K562 (cell line): ENCODE results near the gene IDUA. TPM values are rescaled to one million over a fixed set of nuclear protein-coding genes. Genes with fewer than 3 reads are reported as not detected.

Experiments
- ATAC-seq: fragments of 200-7000 bp; cut with Tn5 transposase; 3 replicates; pipeline ENCODE4 v1.9.1; 2020; ENCODE audit warnings: moderate library complexity
- BruUV-seq: library from RNA; stranded (reverse); fragments of 400-500 nt; replicated peaks from 2 replicates; lab custom pipeline; 2021; lab: Mats Ljungman, UMichigan
- CTCF ChIA-PET: fragments of 300-600 bp; formaldehyde crosslinking; extraction: SDS; loops from one replicate; lab custom pipeline; 2021; ENCODE audit warnings: low intra/inter-chr PET ratio; lab: Yijun Ruan, JAX
- POLR2A ChIA-PET: fragments of 300-600, 350-650 bp; sonication (Branson Sonifier 250); formaldehyde crosslinking; extraction: SDS; loops from one replicate; lab custom pipeline; 2021; ENCODE audit warnings: antibody characterized with exemption, inconsistent platforms; lab: Yijun Ruan, JAX
- DNase-seq, 4 experiments: peaks; one replicate each; pipeline versions ENCODE4 v3.0.0 to v3.0.0-alpha.2; 2011 to 2018; ENCODE audit warnings: low spot score in 3 of 4, mixed read lengths in 3 of 4; ENCODE audit errors: extremely low read depth in 1 of 4
- FAIRE-seq: peaks from 2 replicates; lab custom pipeline; 2011; peaks lifted over from hg19 to GRCh38; lab: Jason Lieb, UNC
- H2AFZ ChIP-seq: 2 replicates; pipeline ENCODE4 v1.6.0; 2011; ENCODE audit warnings: low read depth, low read length, control low read depth, inconsistent platforms
- H3K27ac ChIP-seq: fragments of 200-600 bp; 3 replicates; pipeline ENCODE4 v1.8.0; 2011; ENCODE audit warnings: low read depth, mild to moderate bottlenecking, control low read depth, inconsistent platforms, low read length, moderate library complexity, mixed read lengths; ENCODE audit errors: extremely low read depth
- H3K27me3 ChIP-seq, 2 experiments: fragments of 300-600 bp in 1 of 2; 2 replicates in 1 of 2; 3 replicates in 1 of 2; pipeline versions ENCODE4 v1.6.0 to v1.8.0; 2011; ENCODE audit warnings: inconsistent platforms in 2 of 2, low read length in 2 of 2, mild to moderate bottlenecking in 1 of 2, mixed read lengths in 1 of 2, moderate library complexity in 1 of 2; ENCODE audit not compliant: control insufficient read depth in 2 of 2, insufficient read depth in 2 of 2
- H3K36me3 ChIP-seq: fragments of 300-600 bp; 3 replicates; pipeline ENCODE4 v1.8.0; 2011; ENCODE audit warnings: mild to moderate bottlenecking, low read length, inconsistent platforms; ENCODE audit not compliant: control insufficient read depth, insufficient read depth
- H3K4me1 ChIP-seq, 2 experiments: fragments of 200-600 bp in 1 of 2; replicated peaks in 1 of 2; 2 replicates in 1 of 2; 3 replicates in 1 of 2; pipeline versions ENCODE4 v1.5.1 to v1.8.0; 2011; ENCODE audit warnings: inconsistent platforms in 2 of 2, low read length in 2 of 2, mild to moderate bottlenecking in 1 of 2, mixed read lengths in 1 of 2, moderate library complexity in 1 of 2; ENCODE audit not compliant: control insufficient read depth in 2 of 2, insufficient read depth in 2 of 2
- H3K4me2 ChIP-seq: 2 replicates; pipeline ENCODE4 v1.6.1; 2011; ENCODE audit warnings: low read length, control low read depth, inconsistent platforms, mixed read lengths; ENCODE audit not compliant: insufficient read depth
- H3K4me3 ChIP-seq: fragments of 200-600 bp; sonication (generic), shearing (Covaris generic); 2 replicates; pipeline ENCODE4 v1.5.1; 2016; ENCODE audit warnings: control low read depth, inconsistent platforms
- H3K79me2 ChIP-seq: fragments of 200-600 bp; 3 replicates; pipeline ENCODE4 v1.8.0; 2011; ENCODE audit warnings: low read length, inconsistent platforms; ENCODE audit not compliant: control insufficient read depth, insufficient read depth
- H3K9ac ChIP-seq, 2 experiments: 2 replicates each; pipeline versions ENCODE4 v1.6.0 to v1.6.1; 2011; ENCODE audit warnings: low read depth in 2 of 2, low read length in 2 of 2, control low read depth in 1 of 2, inconsistent platforms in 1 of 2, mild to moderate bottlenecking in 1 of 2, mixed read lengths in 1 of 2; ENCODE audit not compliant: insufficient read depth in 1 of 2
- H3K9me1 ChIP-seq: one replicate; pipeline ENCODE4 v1.6.0; 2011; ENCODE audit warnings: inconsistent platforms, mild to moderate bottlenecking, low read length, moderate library complexity; ENCODE audit not compliant: control insufficient read depth, insufficient read depth
- H3K9me3 ChIP-seq: replicated peaks from 2 replicates; pipeline ENCODE4 v1.5.1; 2011; ENCODE audit warnings: low read depth, low read length, inconsistent platforms; ENCODE audit not compliant: control insufficient read depth, insufficient read depth
- H4K20me1 ChIP-seq: replicated peaks from 2 replicates; pipeline ENCODE4 v1.6.1; 2011; ENCODE audit warnings: low read length, inconsistent platforms, mixed read lengths; ENCODE audit not compliant: control insufficient read depth, insufficient read depth
- MBD1 ChIP-seq: fragments of 250-450 bp; sonication (Bioruptor Pico); IDR thresholded peaks from 2 replicates; pipeline ENCODE4 v1.8.0; 2022; ENCODE audit warnings: inconsistent platforms
- MCM5 ChIP-seq: fragments of 450-650 bp; IDR thresholded peaks from 2 replicates; pipeline ENCODE4 v1.6.1; 2016; ENCODE audit warnings: low read depth
- MIER1 ChIP-seq: fragments of 450-650 bp; IDR thresholded peaks from 2 replicates; pipeline ENCODE4 v1.6.1; 2016; ENCODE audit warnings: antibody characterized with exemption, mild to moderate bottlenecking, low read depth
- NEUROD1 ChIP-seq: fragments of 150-350 bp; IDR thresholded peaks from 2 replicates; pipeline ENCODE4 v1.6.1; 2014; ENCODE audit warnings: borderline replicate concordance, low read length, low read depth; ENCODE audit not compliant: partially characterized antibody
- RFX7 ChIP-seq: fragments of 250-450 bp; sonication (Bioruptor Pico); IDR thresholded peaks from 2 replicates; pipeline ENCODE4 v1.5.1; 2021; ENCODE audit warnings: mild to moderate bottlenecking
- SRSF3 ChIP-seq: fragments of 200-400 bp; formaldehyde crosslinking; IDR thresholded peaks from 2 replicates; pipeline ENCODE4 v1.6.1; 2016; ENCODE audit warnings: mild to moderate bottlenecking, low read length, moderate library complexity; ENCODE audit not compliant: insufficient read depth
- TAF7 ChIP-seq: fragments of 450-650 bp; IDR thresholded peaks from 2 replicates; pipeline ENCODE4 v1.6.1; 2016; ENCODE audit warnings: missing genetic modification characterization, missing compliant biosample characterization
- TFE3 ChIP-seq: fragments of 450-650 bp; formaldehyde crosslinking; IDR thresholded peaks from 2 replicates; pipeline ENCODE4 v1.4.0; 2020; ENCODE audit warnings: mild to moderate bottlenecking, mixed read lengths
- ZBTB1 ChIP-seq: sonication (generic); formaldehyde crosslinking; IDR thresholded peaks from 2 replicates; pipeline ENCODE4 v1.8.1; 2023; ENCODE audit warnings: missing genetic modification reagents, low read depth, mild to moderate bottlenecking, borderline replicate concordance
- ZC3H4 ChIP-seq: sonication (generic); formaldehyde crosslinking; IDR thresholded peaks from 2 replicates; pipeline ENCODE4 v1.9.0; 2021; ENCODE audit warnings: missing genetic modification reagents, borderline replicate concordance
- ZNF280B ChIP-seq: fragments of 250-450 bp; sonication (Bioruptor Pico); IDR thresholded peaks from 2 replicates; pipeline ENCODE4 v1.5.1; 2021; ENCODE audit warnings: mild to moderate bottlenecking
- ZNF316 ChIP-seq: fragments of 450-650 bp; IDR thresholded peaks from 2 replicates; pipeline ENCODE4 v1.6.1; 2016
- ZNF584 ChIP-seq: fragments of 200-800 bp; sonication (Bioruptor generic); IDR thresholded peaks from 2 replicates; pipeline ENCODE4 v1.6.1; 2016; ENCODE audit warnings: low read depth, mild to moderate bottlenecking, missing genetic modification characterization, missing compliant biosample characterization
- ZNF695 ChIP-seq: fragments of 450-650 bp; formaldehyde crosslinking; IDR thresholded peaks from 2 replicates; pipeline ENCODE4 v1.4.0; 2020; ENCODE audit warnings: mild to moderate bottlenecking, moderate library complexity
- WGBS: fragments of 100-300 bp; shearing (Covaris generic); methylation state at CpG from one replicate; pipeline ENCODE4 v1.1.6; 2016; ENCODE audit warnings: low coverage, mixed read lengths; ENCODE audit not compliant: insufficient coverage; ENCODE audit errors: missing lambda C conversion rate; 5-methylcytosine and 5-hydroxymethylcytosine counted together
- in situ Hi-C: fragments of 300-500 bp; cut with MboI; formaldehyde crosslinking; loops from 4 replicates; pipeline ENCODE4 v1.15.0; 2018; ENCODE audit warnings: inconsistent platforms, mixed read lengths
- intact Hi-C: fragments of 100-400 bp; cut with micrococcal nuclease; formaldehyde crosslinking; loops from 2 replicates; pipeline ENCODE4 v1.14.2; 2022
- polyA plus RNA-seq, 8 experiments: library from polyadenylated mRNA; depleted of rRNA in 4 of 8; stranded (reverse) in 5 of 8; unstranded in 3 of 8; fragments of >200 nt; fragmentation: Nextera tagmentation in 2 of 8; fragmentation: Illumina TruSeq in 1 of 8; extraction: Ambion mirVana in 2 of 8; extraction: Trizol in 1 of 8; gene quantifications; 2 replicates each; pipeline versions ENCODE4 v1.2.1 to v1.2.3, GENCODE V29; 2011 to 2014; ENCODE audit warnings: inconsistent platforms in 1 of 8, missing spikeins in 1 of 8
- total RNA-seq, 7 experiments: library from RNA; depleted of rRNA in 6 of 7; stranded (reverse); fragments of >200 nt in 6 of 7; fragmentation: Illumina TruSeq in 2 of 7; extraction: Trizol in 2 of 7; gene quantifications; 2 replicates each; pipeline versions ENCODE4 v1.2.1 to v1.2.3, GENCODE V29; 2011 to 2021; ENCODE audit warnings: low replicate concordance in 1 of 7
- TF ChIP-seq, protein P1 (sequence below): fragments of 450-650 bp; formaldehyde crosslinking; IDR thresholded peaks from 2 replicates; pipeline ENCODE4 v1.4.0; 2022; ENCODE audit warnings: mild to moderate bottlenecking, moderate library complexity
- TF ChIP-seq, protein P2 (sequence below): fragments of 250-450 bp; sonication (Bioruptor Pico); IDR thresholded peaks from 2 replicates; pipeline ENCODE4 v1.5.0; 2022; ENCODE audit warnings: mild to moderate bottlenecking

Gene IDUA
- total and polyA plus RNA-seq, 9 of the 15 experiments (the other 6 are each of a cell fraction or from before 2014, with no cell fraction given), result 0.04 to 16.1 (median 1.2) TPM

GRCh38 chr4:965766-966134 is 21.1 kb upstream of the IDUA start:
- H3K27me3 ChIP-seq, result no peaks in the 10 kb centered on the region
- H2AFZ ChIP-seq, result no peak overlapping the region
- H4K20me1 ChIP-seq, result no peaks in the 10 kb centered on the region
- intact Hi-C loops, result no loop called here
- H3K79me2 ChIP-seq, result no peaks in the 10 kb centered on the region
- DNase-seq, result no peak
- H3K36me3 ChIP-seq, result peaks cover 26% of the 10 kb centered on the region; the same call in 1 of the 3 replicates
- H3K9me3 ChIP-seq, result no peaks in the 10 kb centered on the region
- no peaks in the 10 kb centered on the region for H3K9me1 ChIP-seq
- ATAC-seq, result no peak
- peaks cover 0 to 50% of the 10 kb centered on the region in 2 experiments; a peak in 3 of 5 replicates for H3K4me1 ChIP-seq
- ChIA-PET CTCF (no interaction called here), POLR2A (interaction anchor here (0.7 kb wide), 1 partner anchor 58 kb away, joined by 3 read pairs; no protein-coding TSS in a partner anchor)
- no TSS peak for BruUV-seq
- H3K4me2 ChIP-seq, result no peak overlapping the region
- no peak overlapping the region for H3K4me3 ChIP-seq
- 94% methylated on average over 10 of the region's 21 CpGs for WGBS
- FAIRE-seq, result no peak
- no peak overlapping the region; a peak in 1 of 4 replicates for H3K9ac ChIP-seq
- in situ Hi-C loops, result no loop called here
- H3K27ac ChIP-seq, result no peak overlapping the region
- no peak for TF ChIP-seq NEUROD1
- TF ChIP-seq, protein P1, sequence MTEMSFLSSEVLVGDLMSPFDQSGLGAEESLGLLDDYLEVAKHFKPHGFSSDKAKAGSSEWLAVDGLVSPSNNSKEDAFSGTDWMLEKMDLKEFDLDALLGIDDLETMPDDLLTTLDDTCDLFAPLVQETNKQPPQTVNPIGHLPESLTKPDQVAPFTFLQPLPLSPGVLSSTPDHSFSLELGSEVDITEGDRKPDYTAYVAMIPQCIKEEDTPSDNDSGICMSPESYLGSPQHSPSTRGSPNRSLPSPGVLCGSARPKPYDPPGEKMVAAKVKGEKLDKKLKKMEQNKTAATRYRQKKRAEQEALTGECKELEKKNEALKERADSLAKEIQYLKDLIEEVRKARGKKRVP (CRISPR knock-in tag), result no peak
- TF ChIP-seq TAF7, result no peak
- TF ChIP-seq, protein P2, sequence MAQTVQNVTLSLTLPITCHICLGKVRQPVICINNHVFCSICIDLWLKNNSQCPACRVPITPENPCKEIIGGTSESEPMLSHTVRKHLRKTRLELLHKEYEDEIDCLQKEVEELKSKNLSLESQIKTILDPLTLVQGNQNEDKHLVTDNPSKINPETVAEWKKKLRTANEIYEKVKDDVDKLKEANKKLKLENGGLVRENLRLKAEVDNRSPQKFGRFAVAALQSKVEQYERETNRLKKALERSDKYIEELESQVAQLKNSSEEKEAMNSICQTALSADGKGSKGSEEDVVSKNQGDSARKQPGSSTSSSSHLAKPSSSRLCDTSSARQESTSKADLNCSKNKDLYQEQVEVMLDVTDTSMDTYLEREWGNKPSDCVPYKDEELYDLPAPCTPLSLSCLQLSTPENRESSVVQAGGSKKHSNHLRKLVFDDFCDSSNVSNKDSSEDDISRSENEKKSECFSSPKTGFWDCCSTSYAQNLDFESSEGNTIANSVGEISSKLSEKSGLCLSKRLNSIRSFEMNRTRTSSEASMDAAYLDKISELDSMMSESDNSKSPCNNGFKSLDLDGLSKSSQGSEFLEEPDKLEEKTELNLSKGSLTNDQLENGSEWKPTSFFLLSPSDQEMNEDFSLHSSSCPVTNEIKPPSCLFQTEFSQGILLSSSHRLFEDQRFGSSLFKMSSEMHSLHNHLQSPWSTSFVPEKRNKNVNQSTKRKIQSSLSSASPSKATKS (CRISPR knock-in tag), result no peak
- TF ChIP-seq MCM5, result no peak
- TF ChIP-seq ZNF280B (CRISPR knock-in tag), result no peak
- TF ChIP-seq MIER1, result no peak
- no peak for TF ChIP-seq MBD1
- no peak for TF ChIP-seq RFX7 (CRISPR knock-in tag)
- TF ChIP-seq ZBTB1 (CRISPR knock-in tag), result no peak
- TF ChIP-seq ZNF316, result no peak
- TF ChIP-seq SRSF3, result no peak
- TF ChIP-seq TFE3, result no peak
- TF ChIP-seq ZNF695 (CRISPR knock-in tag), result no peak
- TF ChIP-seq ZC3H4 (CRISPR knock-in tag), result no peak
- TF ChIP-seq ZNF584 (CRISPR knock-in tag), result no peak
